CD4-positive, alpha-beta T cell treated with Interleukin-2 at 100 ng/mL for 4 hours (primary cell): ENCODE data around the gene OR5H15.
"Not testable (repeated sequence)": the region's sequence is repeated elsewhere in the genome, so short reads cannot be mapped to it uniquely, and the experiment has no call there.

ENCODE experiments used
- DNase-seq: peaks from one replicate; pipeline ENCODE4 v3.0.0-alpha.2; 2020; ENCODE audit warnings: low spot score

The OR5H15 gene

GRCh38 chr3:98166396-98166795 lies at the start of gene OR5H15:
OR5H15 (plus strand) TSS chr3:98166696; CDS start chr3:98168700, 2,004 bp downstream.
- no peak for DNase-seq

- DNase-seq: no peak
These were observed 36.1 kb upstream of the OR5H15 start, which contains the start of gene OR5H1 for GRCh38 chr3:98130421-98130820. OR5H1 (plus strand) TSS chr3:98130721; CDS start chr3:98132698, 1,977 bp downstream.

GRCh38 chr3:98136631-98137030 lies 29.9 kb upstream of the OR5H15 start:
- DNase-seq: no peak

- DNase-seq: not testable (repeated sequence)
These were observed 28.5 kb upstream of the OR5H15 start for GRCh38 chr3:98137826-98138557.

DNA sequence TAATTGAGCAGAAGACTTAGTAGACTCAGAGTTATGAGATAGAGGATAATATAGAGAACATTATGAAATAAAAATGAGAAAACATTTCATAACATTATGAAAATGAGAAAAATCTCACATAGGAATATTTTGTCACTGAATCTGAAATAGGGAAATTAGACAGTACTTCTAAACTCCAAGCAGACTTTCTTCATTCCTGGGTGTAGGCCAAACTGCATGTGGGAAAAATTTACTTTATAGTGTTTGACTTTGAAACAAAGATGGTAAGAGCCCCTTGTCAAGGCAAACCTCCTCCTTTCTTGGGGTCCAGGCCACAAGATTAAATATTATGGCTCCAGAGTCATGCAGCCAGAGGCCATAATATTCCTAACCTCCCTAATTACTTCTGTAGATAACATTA lies 26.0 kb upstream of the OR5H15 start:
- DNase-seq: no peak

DNA sequence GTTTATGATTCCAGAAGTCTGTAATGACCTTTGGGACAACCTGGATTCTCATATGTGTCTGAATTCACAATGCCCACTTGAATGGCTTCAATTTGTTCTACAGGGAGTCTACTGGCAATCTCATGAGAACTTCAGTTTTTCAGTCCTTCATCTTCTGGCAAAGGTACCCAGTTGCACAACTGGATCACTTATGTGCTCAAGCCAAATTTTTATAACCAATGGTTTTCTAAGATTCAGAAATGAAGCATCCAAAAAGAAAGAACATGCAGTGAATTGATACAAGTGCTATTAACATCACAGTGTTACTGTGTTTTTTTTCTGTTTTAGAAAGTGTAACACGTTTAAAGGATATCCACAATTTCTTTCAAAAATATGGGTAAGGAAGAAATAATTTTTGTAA lies 19.3 kb upstream of the OR5H15 start, which contains the start of gene OR5H14:
TSS of gene OR5H14 (plus strand) at position 301 of the 400 bp plus-strand sequence. CDS start 1,907 bp downstream, outside the sequence.
- DNase-seq: no peak

GRCh38 chr3:98148751-98149150 lies 17.7 kb upstream of the OR5H15 start:
- no peak for DNase-seq

DNA sequence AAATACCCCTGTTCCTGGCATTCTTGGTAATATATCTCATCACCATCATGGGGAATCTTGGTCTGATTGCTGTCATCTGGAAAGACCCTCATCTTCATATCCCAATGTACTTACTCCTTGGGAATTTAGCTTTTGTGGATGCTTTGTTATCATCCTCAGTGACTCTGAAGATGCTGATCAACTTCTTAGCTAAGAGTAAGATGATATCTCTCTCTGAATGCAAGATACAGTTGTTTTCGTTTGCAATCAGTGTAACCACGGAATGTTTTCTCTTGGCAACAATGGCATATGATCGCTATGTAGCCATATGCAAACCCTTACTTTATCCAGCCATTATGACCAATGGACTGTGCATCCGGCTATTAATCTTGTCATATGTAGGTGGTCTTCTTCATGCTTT lies 17.0 kb upstream of the OR5H15 start:
- not testable (repeated sequence) for DNase-seq

DNA sequence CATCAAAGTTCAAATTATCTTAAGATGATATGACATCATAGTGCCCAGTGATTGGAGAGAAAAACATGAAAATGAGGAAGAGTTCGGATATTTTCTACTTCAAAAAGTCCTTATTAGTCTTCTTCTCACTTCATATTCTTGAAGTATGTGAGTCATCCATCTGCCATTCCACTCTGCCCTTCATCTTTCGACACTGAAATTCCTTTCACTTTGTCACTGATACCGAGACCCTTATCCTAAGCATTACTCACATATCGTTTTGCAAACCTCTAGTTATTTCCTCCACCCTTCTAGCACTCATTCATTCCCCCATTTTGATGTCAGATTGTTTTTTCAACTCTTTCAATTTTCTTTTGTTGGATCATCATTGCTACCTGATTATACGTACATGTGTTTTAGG lies 15.3 kb upstream of the OR5H15 start:
- DNase-seq: no peak

GRCh38 chr3:98171071-98171470 lies 4.6 kb downstream of the OR5H15 start:
- DNase-seq: no peak

DNA sequence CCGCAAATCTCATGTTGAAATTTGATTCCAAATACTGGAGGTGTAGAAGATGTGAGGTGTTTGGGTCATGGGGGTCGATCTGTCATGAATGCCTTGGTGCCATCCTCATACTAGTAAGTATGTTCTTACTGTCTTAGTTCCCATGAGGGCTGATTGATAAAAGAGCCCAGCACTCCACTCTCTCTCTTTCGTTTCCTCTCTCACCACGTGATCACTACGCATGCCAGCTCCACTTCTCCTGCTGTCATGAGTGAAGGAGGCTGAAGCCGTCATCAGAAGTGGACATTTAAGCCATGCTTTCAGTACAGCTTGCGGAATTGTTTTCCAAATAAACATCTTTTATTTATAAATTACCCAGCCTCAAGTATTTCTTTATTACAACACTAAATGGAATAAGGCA lies 6.1 kb downstream of the OR5H15 start:
- no peak for DNase-seq

DNA sequence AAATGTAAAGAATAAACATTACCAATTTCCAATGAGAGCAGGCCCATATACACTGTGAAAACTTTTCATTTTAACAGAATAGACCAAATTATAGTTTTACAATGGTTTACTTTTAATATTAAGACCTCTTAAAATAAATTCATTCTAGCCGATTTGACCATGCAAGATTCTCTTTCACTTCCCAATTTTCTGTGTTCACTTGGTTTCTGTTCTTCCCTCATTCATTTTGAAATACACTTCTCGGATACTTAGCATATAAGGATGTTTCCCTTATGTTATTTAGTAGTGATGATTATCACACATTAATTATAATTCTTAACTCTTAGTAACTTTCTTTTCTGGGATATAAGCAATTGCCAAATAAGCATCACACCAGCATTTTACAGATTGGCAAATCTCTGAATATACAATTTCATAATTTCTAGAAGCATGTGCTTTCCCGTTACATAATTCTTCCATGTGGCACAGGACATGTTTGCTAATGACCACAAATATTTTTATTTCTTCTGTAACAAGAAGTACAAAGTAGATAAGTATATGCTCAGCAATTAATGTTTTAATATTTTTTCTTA lies 13.9 kb downstream of the OR5H15 start:
- DNase-seq: no peak

DNA sequence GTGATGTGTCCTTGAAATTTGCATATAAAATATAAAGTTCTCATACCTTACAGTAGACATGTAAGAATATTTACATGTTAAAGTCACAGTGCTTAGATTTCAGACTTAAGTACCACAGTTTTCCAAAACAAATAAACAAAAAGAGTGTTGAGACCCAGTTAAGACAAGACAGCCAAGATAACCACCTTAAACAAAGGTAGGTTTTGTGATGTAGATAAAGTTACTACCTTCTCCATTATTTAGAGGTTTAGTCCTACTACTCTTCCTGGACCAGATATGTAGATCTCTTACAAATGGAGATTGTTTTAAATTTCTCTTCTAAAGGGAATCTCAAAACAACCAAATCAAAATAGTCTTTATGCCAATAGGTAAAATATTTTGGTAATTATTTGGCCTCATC lies 15.7 kb downstream of the OR5H15 start:
- DNase-seq: no peak

DNA sequence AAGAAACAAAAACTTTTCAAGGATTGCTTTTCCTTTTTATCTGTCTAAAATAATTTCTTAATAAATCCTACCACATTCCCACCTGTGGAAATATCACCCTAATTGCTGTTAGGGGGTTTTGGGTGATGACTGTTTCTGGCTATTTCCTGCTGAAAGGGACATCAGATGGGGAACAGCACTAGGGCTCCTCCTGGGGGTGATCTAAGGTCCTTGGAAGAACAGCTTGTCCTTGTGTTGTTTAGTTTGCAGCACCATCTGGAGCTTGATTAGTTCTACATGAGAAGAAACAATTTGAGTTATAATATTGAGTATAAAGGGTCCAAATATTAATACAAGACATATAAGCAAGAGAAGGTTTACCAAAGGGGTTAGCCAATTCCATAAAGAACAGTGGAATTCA lies 18.7 kb downstream of the OR5H15 start:
- DNase-seq: no peak

GRCh38 chr3:98188545-98188944 lies 22.0 kb downstream of the OR5H15 start:
- DNase-seq: peak; percentile 29

GRCh38 chr3:98190911-98191310 lies 24.4 kb downstream of the OR5H15 start:
- DNase-seq: not testable (repeated sequence)

- DNase-seq: not testable (repeated sequence)
These were observed 29.8 kb downstream of the OR5H15 start for GRCh38 chr3:98196293-98196692.

DNA sequence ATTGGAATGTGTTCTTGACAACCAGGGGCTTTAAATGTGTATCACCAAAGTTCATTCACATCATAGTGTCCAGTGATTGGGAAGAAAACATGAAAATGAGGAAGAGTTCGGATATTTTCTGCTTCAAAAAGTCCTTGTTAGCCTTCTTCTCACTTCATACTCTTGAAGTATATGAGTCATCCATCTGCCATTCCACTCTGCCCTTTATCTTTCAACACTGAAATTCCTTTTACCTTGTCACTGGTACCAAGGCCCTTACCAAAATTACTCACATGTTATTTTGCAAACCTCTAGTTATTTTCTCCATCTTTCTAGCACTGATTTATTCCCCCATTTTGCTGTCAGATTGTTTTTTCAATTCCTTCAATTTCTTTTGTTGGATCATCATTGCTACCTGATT lies 32.5 kb downstream of the OR5H15 start:
- no peak for DNase-seq

DNA sequence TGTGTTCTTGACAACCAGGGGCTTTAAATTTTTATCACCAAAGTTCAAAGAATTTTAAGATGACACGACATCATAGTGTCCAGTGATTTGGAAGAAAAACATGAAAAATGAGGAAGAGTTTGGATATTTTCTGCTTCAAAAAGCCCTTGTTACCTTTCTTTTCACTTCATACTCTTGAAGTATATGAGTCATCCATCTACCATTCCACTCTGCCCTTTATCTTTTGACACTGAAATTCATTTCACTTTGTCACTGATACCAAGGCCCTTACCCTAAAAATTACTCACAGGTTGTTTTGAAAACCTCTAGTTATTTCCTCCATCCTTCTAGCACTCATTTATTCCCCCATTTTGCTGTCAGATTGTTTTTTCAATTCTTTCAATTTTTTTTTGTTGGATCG lies 42.7 kb downstream of the OR5H15 start:
- no peak for DNase-seq

- no peak for DNase-seq
These were observed 46.8 kb downstream of the OR5H15 start for GRCh38 chr3:98213276-98213675.

DNA sequence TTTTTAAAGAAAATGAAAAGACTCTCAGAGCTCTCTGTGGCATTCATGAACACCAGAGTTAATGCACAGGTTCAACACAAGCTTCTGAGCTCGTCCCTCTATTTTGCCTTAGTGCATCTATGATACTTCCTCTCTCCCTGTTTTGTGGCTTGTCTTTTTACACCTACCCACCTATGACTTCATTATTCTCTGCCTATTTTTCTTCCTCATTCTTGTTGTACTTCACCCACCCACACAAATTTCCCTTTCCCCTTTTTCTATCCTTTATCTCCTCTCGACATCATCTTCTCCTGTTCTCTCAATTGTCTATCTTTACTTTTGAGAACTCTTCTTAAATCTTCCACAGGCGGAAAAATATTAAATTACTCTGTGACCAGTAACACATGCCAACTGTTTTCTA lies 48.6 kb downstream of the OR5H15 start:
- no peak for DNase-seq
